GM19035 (cell line): ENCODE measurements around the gene CCDC169.
"Not testable (repeated sequence)": the region's sequence is repeated elsewhere in the genome, so short reads cannot be mapped to it uniquely, and the experiment has no call there.

ENCODE experiments used
- ATAC-seq: cut with Tn5 transposase; IDR thresholded peaks from one replicate; pipeline ENCODE4 v1.9.1; 2021; ENCODE audit not compliant: unreplicated experiment

CCDC169 gene

GRCh38 chr13:36297366-36298338, at the start of gene CCDC169:
Gene CCDC169 (minus strand): TSS chr13:36297814. CDS start chr13:36297719, 95 bp downstream.
- peak; percentile 81 for ATAC-seq

GRCh38 chr13:36346222-36347083, 48.8 kb upstream of the CCDC169 start, which contains the start of gene SPART:
Gene SPART (minus strand): TSS chr13:36346394. CDS start chr13:36335830, 10,564 bp downstream.
- ATAC-seq: peak; percentile 91

- peak; percentile 32 for ATAC-seq
Measured at GRCh38 chr13:36345438-36346221, 48.0 kb upstream of the CCDC169 start.

GRCh38 chr13:36344886-36345437, 47.3 kb upstream of the CCDC169 start:
- no peak for ATAC-seq

GRCh38 chr13:36344173-36344572, 46.6 kb upstream of the CCDC169 start:
- ATAC-seq: no peak

GRCh38 chr13:36343766-36344165, 46.2 kb upstream of the CCDC169 start:
- ATAC-seq: no peak

GRCh38 chr13:36342715-36343114, 45.1 kb upstream of the CCDC169 start:
- ATAC-seq: no peak

- ATAC-seq: no peak
Measured at GRCh38 chr13:36341718-36342117, 44.1 kb upstream of the CCDC169 start.

GRCh38 chr13:36339600-36340155, 42.1 kb upstream of the CCDC169 start:
- no peak for ATAC-seq

GRCh38 chr13:36337938-36338641, 40.5 kb upstream of the CCDC169 start:
- ATAC-seq: no peak

- no peak for ATAC-seq
Measured at GRCh38 chr13:36332986-36333385, 35.4 kb upstream of the CCDC169 start.

GRCh38 chr13:36332255-36332654, 34.6 kb upstream of the CCDC169 start:
- ATAC-seq: not testable (repeated sequence)

- ATAC-seq: no peak
Measured at GRCh38 chr13:36331280-36331679, 33.7 kb upstream of the CCDC169 start.

GRCh38 chr13:36329361-36329760, 31.7 kb upstream of the CCDC169 start:
- ATAC-seq: no peak

- ATAC-seq: no peak
Measured at GRCh38 chr13:36328821-36329220, 31.2 kb upstream of the CCDC169 start.

- no peak for ATAC-seq
Measured at GRCh38 chr13:36325912-36326311, 28.3 kb upstream of the CCDC169 start.

GRCh38 chr13:36324881-36325280, 27.3 kb upstream of the CCDC169 start:
- ATAC-seq: not testable (repeated sequence)

- no peak for ATAC-seq
Measured at GRCh38 chr13:36323951-36324566, 26.4 kb upstream of the CCDC169 start.

- no peak for ATAC-seq
Measured at GRCh38 chr13:36323408-36323807, 25.8 kb upstream of the CCDC169 start.
